ENCODE measurements around the gene PRIM2.
"Not testable (repeated sequence)": the region's sequence is repeated elsewhere in the genome, so short reads cannot be mapped to it uniquely, and the experiment has no call there.

DNA sequence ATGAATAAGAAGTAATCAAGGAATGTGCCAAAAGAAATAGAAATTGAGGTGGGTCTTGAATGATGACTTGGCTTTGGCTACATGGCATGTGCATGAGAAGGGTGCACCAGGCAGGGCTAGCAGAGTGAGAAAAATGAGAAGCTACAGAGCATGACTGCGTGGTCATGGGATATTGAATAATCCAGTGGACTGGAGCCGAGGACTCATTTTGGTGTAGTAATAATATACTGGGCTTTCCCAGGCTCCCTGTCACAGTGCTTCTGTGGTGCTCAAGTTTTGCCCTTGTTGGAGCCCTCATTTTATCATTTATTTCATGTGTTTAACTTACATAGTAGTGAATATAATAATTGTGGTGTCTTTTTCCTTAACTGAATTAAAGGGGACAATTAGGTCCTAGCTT is 217.7 kb downstream of the PRIM2 start:
- not testable (repeated sequence) for TF ChIP-seq ZNF350 (tag by site-specific recombination; IDR thresholded peaks at IDR 0.05); CTCF (tag by site-specific recombination; IDR thresholded peaks at IDR 0.05); ZNF274 (IDR thresholded peaks at IDR 0.05; ENCODE audit: low read length); ZNF274 (tag by site-specific recombination; IDR thresholded peaks at IDR 0.05; ENCODE audit: borderline replicate concordance); ZFP3 (tag by site-specific recombination; IDR thresholded peaks at IDR 0.05; ENCODE audit: low read depth); ZNF239 (tag by site-specific recombination; IDR thresholded peaks at IDR 0.05); ZBTB49 (tag by site-specific recombination; IDR thresholded peaks at IDR 0.05; ENCODE audit: low read depth); ZBTB1 (tag by site-specific recombination; IDR thresholded peaks at IDR 0.05); ZNF473 (tag by site-specific recombination; IDR thresholded peaks at IDR 0.05)
- TF ChIP-seq, protein P1, sequence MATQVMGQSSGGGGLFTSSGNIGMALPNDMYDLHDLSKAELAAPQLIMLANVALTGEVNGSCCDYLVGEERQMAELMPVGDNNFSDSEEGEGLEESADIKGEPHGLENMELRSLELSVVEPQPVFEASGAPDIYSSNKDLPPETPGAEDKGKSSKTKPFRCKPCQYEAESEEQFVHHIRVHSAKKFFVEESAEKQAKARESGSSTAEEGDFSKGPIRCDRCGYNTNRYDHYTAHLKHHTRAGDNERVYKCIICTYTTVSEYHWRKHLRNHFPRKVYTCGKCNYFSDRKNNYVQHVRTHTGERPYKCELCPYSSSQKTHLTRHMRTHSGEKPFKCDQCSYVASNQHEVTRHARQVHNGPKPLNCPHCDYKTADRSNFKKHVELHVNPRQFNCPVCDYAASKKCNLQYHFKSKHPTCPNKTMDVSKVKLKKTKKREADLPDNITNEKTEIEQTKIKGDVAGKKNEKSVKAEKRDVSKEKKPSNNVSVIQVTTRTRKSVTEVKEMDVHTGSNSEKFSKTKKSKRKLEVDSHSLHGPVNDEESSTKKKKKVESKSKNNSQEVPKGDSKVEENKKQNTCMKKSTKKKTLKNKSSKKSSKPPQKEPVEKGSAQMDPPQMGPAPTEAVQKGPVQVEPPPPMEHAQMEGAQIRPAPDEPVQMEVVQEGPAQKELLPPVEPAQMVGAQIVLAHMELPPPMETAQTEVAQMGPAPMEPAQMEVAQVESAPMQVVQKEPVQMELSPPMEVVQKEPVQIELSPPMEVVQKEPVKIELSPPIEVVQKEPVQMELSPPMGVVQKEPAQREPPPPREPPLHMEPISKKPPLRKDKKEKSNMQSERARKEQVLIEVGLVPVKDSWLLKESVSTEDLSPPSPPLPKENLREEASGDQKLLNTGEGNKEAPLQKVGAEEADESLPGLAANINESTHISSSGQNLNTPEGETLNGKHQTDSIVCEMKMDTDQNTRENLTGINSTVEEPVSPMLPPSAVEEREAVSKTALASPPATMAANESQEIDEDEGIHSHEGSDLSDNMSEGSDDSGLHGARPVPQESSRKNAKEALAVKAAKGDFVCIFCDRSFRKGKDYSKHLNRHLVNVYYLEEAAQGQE (tag by site-specific recombination; IDR thresholded peaks at IDR 0.05), result not testable (repeated sequence)
- TF ChIP-seq, protein P2, sequence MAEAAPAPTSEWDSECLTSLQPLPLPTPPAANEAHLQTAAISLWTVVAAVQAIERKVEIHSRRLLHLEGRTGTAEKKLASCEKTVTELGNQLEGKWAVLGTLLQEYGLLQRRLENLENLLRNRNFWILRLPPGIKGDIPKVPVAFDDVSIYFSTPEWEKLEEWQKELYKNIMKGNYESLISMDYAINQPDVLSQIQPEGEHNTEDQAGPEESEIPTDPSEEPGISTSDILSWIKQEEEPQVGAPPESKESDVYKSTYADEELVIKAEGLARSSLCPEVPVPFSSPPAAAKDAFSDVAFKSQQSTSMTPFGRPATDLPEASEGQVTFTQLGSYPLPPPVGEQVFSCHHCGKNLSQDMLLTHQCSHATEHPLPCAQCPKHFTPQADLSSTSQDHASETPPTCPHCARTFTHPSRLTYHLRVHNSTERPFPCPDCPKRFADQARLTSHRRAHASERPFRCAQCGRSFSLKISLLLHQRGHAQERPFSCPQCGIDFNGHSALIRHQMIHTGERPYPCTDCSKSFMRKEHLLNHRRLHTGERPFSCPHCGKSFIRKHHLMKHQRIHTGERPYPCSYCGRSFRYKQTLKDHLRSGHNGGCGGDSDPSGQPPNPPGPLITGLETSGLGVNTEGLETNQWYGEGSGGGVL (tag by site-specific recombination; IDR thresholded peaks at IDR 0.05), result not testable (repeated sequence)
- TF ChIP-seq, protein P3, sequence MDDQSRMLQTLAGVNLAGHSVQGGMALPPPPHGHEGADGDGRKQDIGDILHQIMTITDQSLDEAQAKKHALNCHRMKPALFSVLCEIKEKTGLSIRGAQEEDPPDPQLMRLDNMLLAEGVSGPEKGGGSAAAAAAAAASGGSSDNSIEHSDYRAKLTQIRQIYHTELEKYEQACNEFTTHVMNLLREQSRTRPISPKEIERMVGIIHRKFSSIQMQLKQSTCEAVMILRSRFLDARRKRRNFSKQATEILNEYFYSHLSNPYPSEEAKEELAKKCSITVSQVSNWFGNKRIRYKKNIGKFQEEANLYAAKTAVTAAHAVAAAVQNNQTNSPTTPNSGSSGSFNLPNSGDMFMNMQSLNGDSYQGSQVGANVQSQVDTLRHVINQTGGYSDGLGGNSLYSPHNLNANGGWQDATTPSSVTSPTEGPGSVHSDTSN (CRISPR knock-in tag; IDR thresholded peaks at IDR 0.05), result not testable (repeated sequence)
- TF ChIP-seq, protein P4, sequence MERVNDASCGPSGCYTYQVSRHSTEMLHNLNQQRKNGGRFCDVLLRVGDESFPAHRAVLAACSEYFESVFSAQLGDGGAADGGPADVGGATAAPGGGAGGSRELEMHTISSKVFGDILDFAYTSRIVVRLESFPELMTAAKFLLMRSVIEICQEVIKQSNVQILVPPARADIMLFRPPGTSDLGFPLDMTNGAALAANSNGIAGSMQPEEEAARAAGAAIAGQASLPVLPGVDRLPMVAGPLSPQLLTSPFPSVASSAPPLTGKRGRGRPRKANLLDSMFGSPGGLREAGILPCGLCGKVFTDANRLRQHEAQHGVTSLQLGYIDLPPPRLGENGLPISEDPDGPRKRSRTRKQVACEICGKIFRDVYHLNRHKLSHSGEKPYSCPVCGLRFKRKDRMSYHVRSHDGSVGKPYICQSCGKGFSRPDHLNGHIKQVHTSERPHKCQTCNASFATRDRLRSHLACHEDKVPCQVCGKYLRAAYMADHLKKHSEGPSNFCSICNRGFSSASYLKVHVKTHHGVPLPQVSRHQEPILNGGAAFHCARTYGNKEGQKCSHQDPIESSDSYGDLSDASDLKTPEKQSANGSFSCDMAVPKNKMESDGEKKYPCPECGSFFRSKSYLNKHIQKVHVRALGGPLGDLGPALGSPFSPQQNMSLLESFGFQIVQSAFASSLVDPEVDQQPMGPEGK (tag by site-specific recombination; IDR thresholded peaks at IDR 0.05), result not testable (repeated sequence)

Data from HEK293 (cell line).